ENCODE measurements around the gene GJD3. TPM values are rescaled to one million over a fixed set of nuclear protein-coding genes. Genes with fewer than 3 reads are reported as not detected.
A peak's percentile ranks its signal among the peaks of the same experiment; 100 is the strongest.

GJD3 gene
- polyA plus RNA-seq, 1 donor from 2014 or later = not detected

DNA sequence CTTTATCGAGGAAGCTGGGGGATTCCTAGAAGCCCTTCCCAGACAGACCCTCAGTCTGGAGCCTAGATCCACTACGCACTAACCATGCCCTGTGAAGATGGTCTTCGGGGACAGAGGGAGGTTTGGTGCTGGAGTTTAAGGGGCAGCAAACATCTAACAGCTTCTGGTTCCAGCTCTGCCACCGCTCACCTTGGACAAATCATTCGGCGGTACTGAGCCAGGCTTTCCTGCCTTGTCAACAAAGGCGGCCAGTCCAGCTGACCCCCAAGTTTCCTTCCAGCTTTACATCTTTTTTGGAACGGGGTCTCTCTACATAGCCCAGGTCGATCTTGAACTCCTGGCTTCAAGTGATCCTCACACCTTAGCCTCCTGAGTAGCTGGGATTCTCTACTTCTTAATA, 369 bp upstream of the GJD3 start:
- no peak overlapping the region for H3K4me3 ChIP-seq (ENCODE audit: low read length)

DNA sequence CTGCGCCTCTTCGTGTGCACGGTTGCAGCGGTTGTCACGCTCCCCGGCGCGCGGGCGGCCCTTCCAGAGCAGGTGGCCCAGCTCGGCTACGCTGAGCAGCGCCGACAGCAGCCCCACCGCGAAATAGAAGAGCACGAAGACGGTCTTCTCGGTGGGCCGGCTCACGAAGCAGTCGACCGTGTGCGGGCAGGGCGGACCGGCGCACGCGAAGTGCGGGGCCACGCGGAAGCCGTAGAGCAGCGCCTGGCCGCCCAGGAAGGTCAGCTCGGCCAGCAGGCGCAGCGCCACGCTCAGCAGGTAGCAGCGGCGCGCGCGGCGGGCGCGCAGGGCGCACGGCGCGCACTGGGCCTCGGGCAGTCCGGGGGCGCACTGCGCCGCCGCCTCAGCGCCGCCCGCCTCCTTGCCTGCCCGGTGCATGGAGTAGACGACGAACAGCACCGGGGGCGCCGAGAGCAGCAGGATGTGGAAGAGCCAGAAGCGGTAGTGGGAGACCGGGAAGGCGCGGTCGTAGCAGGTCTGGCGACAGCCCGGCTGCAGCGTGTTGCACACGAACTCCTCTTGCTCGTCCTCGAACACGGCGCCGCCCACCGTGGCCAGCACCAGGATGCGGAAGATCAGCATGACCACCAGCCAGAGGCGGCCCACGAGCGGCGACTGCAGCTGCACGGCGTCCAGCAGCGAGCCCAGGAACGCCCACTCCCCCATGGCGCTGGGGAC, 1.3 kb downstream of the GJD3 start:
- no peaks in the 10 kb centered on the region for H3K9me3 ChIP-seq (ENCODE audit: low read length)
- peak overlapping the region; percentile 51 for H3K27ac ChIP-seq (ENCODE audit: low read length)
- H3K27me3 ChIP-seq (ENCODE audit: insufficient read depth, low read depth, low read length) = peaks cover 15% of the 10 kb centered on the region
- H3F3A ChIP-seq (ENCODE audit: insufficient read depth, low read length, poor library complexity, severe bottlenecking) = no peaks in the 10 kb centered on the region
- H3K9me2 ChIP-seq (ENCODE audit: insufficient read depth, low read length) = no peaks in the 10 kb centered on the region
- peak overlapping the region; percentile 73 for H3K4me3 ChIP-seq (ENCODE audit: low read length)
- peak overlapping the region; percentile 75 for H3K9ac ChIP-seq (ENCODE audit: low read length)
- H4K20me1 ChIP-seq (ENCODE audit: insufficient read depth) = no peaks in the 10 kb centered on the region
- no peaks in the 10 kb centered on the region for H3K36me3 ChIP-seq (ENCODE audit: insufficient read depth, low read length)
- peak overlapping the region; percentile 39 for H3K4me2 ChIP-seq (ENCODE audit: low read length)
- H2AFZ ChIP-seq (ENCODE audit: low read depth, low read length) = no peak overlapping the region
- H3K79me2 ChIP-seq (replicated peaks; ENCODE audit: insufficient read depth, low read length) = no peaks in the 10 kb centered on the region
- TF ChIP-seq MXI1 (conservative IDR thresholded peaks at IDR 0.05; ENCODE audit: poor library complexity, severe bottlenecking) (peak; percentile 49), SMC3 (conservative IDR thresholded peaks at IDR 0.05; ENCODE audit: poor library complexity) (no peak), TAF1 (IDR thresholded peaks at IDR 0.05; ENCODE audit: low read depth) (peak; percentile 4)

More for the DNA sequence above, 369 bp upstream of the GJD3 start:
- H3K79me2 ChIP-seq (replicated peaks; ENCODE audit: insufficient read depth, low read length) = no peaks in the 10 kb centered on the region
- no peak overlapping the region for H3K4me2 ChIP-seq (ENCODE audit: low read length)
- no peaks in the 10 kb centered on the region for H3K9me2 ChIP-seq (ENCODE audit: insufficient read depth, low read length)
- no peaks in the 10 kb centered on the region for H3K9me3 ChIP-seq (ENCODE audit: low read length)
- no peak overlapping the region for H3K9ac ChIP-seq (ENCODE audit: low read length)
- no peaks in the 10 kb centered on the region for H4K20me1 ChIP-seq (ENCODE audit: insufficient read depth)
- H3K27me3 ChIP-seq (ENCODE audit: insufficient read depth, low read depth, low read length) = peaks cover 15% of the 10 kb centered on the region
- TF ChIP-seq SMC3 (conservative IDR thresholded peaks at IDR 0.05; ENCODE audit: poor library complexity) = no peak
- TF ChIP-seq MXI1 (conservative IDR thresholded peaks at IDR 0.05; ENCODE audit: poor library complexity, severe bottlenecking) = no peak
- no peaks in the 10 kb centered on the region for H3F3A ChIP-seq (ENCODE audit: insufficient read depth, low read length, poor library complexity, severe bottlenecking)
- no peak overlapping the region for H3K27ac ChIP-seq (ENCODE audit: low read length)
- no peak overlapping the region for H2AFZ ChIP-seq (ENCODE audit: low read depth, low read length)
- H3K36me3 ChIP-seq (ENCODE audit: insufficient read depth, low read length) = no peaks in the 10 kb centered on the region

DNA sequence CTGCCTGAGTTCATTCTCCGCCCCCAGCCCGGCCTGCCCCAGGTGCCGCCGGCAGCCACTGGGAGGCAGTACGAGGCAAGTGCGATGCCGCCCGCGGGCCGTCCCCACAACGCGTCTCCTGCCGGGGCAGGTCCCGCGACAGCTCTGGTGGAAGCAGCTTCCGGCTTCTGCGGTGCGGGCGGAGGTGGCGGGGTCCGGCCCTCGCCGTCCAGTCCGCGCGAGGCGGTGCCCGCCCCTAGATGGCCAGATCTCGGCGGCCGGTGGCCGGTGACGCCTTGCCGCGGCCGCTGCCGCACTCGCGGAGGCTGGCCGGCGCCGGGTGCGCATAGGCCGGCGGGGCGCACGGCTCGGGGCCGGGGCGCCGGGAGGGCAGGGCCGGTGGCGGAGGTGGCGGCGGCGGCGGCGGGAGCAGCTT, 1.8 kb downstream of the GJD3 start:
- H3K27ac ChIP-seq (ENCODE audit: low read length) = peak overlapping the region; percentile 51
- no peaks in the 10 kb centered on the region for H3F3A ChIP-seq (ENCODE audit: insufficient read depth, low read length, poor library complexity, severe bottlenecking)
- no peaks in the 10 kb centered on the region for H4K20me1 ChIP-seq (ENCODE audit: insufficient read depth)
- no peaks in the 10 kb centered on the region for H3K9me3 ChIP-seq (ENCODE audit: low read length)
- H3K27me3 ChIP-seq (ENCODE audit: insufficient read depth, low read depth, low read length) = peaks cover 15% of the 10 kb centered on the region
- peak overlapping the region; percentile 73 for H3K4me3 ChIP-seq (ENCODE audit: low read length)
- peak overlapping the region; percentile 75 for H3K9ac ChIP-seq (ENCODE audit: low read length)
- no peak overlapping the region for H3K4me2 ChIP-seq (ENCODE audit: low read length)
- no peaks in the 10 kb centered on the region for H3K79me2 ChIP-seq (replicated peaks; ENCODE audit: insufficient read depth, low read length)
- TF ChIP-seq MXI1 (conservative IDR thresholded peaks at IDR 0.05; ENCODE audit: poor library complexity, severe bottlenecking) = no peak
- peak; percentile 79 for TF ChIP-seq SMC3 (conservative IDR thresholded peaks at IDR 0.05; ENCODE audit: poor library complexity)
- TF ChIP-seq RAD21 (conservative IDR thresholded peaks at IDR 0.05) = peak; percentile 70
- peak; percentile 51 for TF ChIP-seq TAF1 (IDR thresholded peaks at IDR 0.05; ENCODE audit: low read depth)
- TF ChIP-seq, protein P1, sequence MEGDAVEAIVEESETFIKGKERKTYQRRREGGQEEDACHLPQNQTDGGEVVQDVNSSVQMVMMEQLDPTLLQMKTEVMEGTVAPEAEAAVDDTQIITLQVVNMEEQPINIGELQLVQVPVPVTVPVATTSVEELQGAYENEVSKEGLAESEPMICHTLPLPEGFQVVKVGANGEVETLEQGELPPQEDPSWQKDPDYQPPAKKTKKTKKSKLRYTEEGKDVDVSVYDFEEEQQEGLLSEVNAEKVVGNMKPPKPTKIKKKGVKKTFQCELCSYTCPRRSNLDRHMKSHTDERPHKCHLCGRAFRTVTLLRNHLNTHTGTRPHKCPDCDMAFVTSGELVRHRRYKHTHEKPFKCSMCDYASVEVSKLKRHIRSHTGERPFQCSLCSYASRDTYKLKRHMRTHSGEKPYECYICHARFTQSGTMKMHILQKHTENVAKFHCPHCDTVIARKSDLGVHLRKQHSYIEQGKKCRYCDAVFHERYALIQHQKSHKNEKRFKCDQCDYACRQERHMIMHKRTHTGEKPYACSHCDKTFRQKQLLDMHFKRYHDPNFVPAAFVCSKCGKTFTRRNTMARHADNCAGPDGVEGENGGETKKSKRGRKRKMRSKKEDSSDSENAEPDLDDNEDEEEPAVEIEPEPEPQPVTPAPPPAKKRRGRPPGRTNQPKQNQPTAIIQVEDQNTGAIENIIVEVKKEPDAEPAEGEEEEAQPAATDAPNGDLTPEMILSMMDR (IDR thresholded peaks at IDR 0.05; ENCODE audit: poor library complexity, severe bottlenecking) = peak; percentile 94
- TF ChIP-seq POLR2AphosphoS5 (IDR thresholded peaks at IDR 0.05) = peak; percentile 72
- TF ChIP-seq, protein P2, sequence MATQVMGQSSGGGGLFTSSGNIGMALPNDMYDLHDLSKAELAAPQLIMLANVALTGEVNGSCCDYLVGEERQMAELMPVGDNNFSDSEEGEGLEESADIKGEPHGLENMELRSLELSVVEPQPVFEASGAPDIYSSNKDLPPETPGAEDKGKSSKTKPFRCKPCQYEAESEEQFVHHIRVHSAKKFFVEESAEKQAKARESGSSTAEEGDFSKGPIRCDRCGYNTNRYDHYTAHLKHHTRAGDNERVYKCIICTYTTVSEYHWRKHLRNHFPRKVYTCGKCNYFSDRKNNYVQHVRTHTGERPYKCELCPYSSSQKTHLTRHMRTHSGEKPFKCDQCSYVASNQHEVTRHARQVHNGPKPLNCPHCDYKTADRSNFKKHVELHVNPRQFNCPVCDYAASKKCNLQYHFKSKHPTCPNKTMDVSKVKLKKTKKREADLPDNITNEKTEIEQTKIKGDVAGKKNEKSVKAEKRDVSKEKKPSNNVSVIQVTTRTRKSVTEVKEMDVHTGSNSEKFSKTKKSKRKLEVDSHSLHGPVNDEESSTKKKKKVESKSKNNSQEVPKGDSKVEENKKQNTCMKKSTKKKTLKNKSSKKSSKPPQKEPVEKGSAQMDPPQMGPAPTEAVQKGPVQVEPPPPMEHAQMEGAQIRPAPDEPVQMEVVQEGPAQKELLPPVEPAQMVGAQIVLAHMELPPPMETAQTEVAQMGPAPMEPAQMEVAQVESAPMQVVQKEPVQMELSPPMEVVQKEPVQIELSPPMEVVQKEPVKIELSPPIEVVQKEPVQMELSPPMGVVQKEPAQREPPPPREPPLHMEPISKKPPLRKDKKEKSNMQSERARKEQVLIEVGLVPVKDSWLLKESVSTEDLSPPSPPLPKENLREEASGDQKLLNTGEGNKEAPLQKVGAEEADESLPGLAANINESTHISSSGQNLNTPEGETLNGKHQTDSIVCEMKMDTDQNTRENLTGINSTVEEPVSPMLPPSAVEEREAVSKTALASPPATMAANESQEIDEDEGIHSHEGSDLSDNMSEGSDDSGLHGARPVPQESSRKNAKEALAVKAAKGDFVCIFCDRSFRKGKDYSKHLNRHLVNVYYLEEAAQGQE (IDR thresholded peaks at IDR 0.05; ENCODE audit: borderline replicate concordance) = no peak
- TF ChIP-seq EP300 (conservative IDR thresholded peaks at IDR 0.05; ENCODE audit: poor library complexity, severe bottlenecking) = no peak
- no peak for TF ChIP-seq EZH2 (IDR thresholded peaks at IDR 0.05; ENCODE audit: borderline replicate concordance, insufficient read depth, low read length, poor library complexity, severe bottlenecking)
- no peaks in the 10 kb centered on the region for H3K9me2 ChIP-seq (ENCODE audit: insufficient read depth, low read length)
- no peak overlapping the region for H2AFZ ChIP-seq (ENCODE audit: low read depth, low read length)
- no peaks in the 10 kb centered on the region for H3K36me3 ChIP-seq (ENCODE audit: insufficient read depth, low read length)

Data from neural cell (in vitro differentiated cells).